Glutamatergic neuron (in vitro differentiated cells): ENCODE results near the gene UQCRH. TPM values are rescaled to one million over a fixed set of nuclear protein-coding genes. Genes with fewer than 3 reads are reported as not detected.

ENCODE experiments used
- DNase-seq: peaks from one replicate; pipeline ENCODE4 v3.0.0; 2022
- H3K27ac Mint-ChIP-seq: one replicate; pipeline ENCODE4 v1.8.0; 2020; ENCODE audit warnings: mild to moderate bottlenecking, mixed read lengths, inconsistent platforms; ENCODE audit not compliant: unreplicated experiment
- H3K27me3 Mint-ChIP-seq: one replicate; pipeline ENCODE4 v1.8.0; 2020; ENCODE audit warnings: mild to moderate bottlenecking, moderate library complexity, mixed read lengths, inconsistent platforms; ENCODE audit not compliant: unreplicated experiment
- H3K36me3 Mint-ChIP-seq: one replicate; pipeline ENCODE4 v1.8.0; 2020; ENCODE audit warnings: mild to moderate bottlenecking, mixed read lengths, inconsistent platforms; ENCODE audit not compliant: unreplicated experiment
- H3K4me1 Mint-ChIP-seq: one replicate; pipeline ENCODE4 v1.8.0; 2020; ENCODE audit warnings: mild to moderate bottlenecking, low read depth, mixed read lengths, inconsistent platforms; ENCODE audit not compliant: unreplicated experiment
- H3K4me3 Mint-ChIP-seq: one replicate; pipeline ENCODE4 v1.8.0; 2020; ENCODE audit warnings: mild to moderate bottlenecking, mixed read lengths, inconsistent platforms; ENCODE audit not compliant: unreplicated experiment
- H3K9me3 Mint-ChIP-seq: one replicate; pipeline ENCODE4 v1.8.0; 2020; ENCODE audit warnings: mild to moderate bottlenecking, moderate library complexity, mixed read lengths, inconsistent platforms; ENCODE audit not compliant: unreplicated experiment
- total RNA-seq: library from RNA; stranded (reverse); fragmentation: NEBNext Ultra II Directional; extraction: Animal tissue kit (Norgen Biotek cat#: 25700); gene quantifications from one replicate; pipeline ENCODE4 v1.2.1, GENCODE V29; 2021; ENCODE audit not compliant: unreplicated experiment
- TF ChIP-seq, protein P1 (sequence below): fragments of 200-600 bp; sonication (generic); IDR thresholded peaks from one replicate; pipeline ENCODE4 v1.5.0; 2021; ENCODE audit not compliant: partially characterized antibody, unreplicated experiment

Gene UQCRH
- total RNA-seq, 1 donor from 2014 or later = 271 TPM

GRCh38 chr1:46298387-46298786 lies 5.1 kb upstream of the UQCRH start:
- Mint-ChIP-seq H3K27me3 (peaks cover 2% of the 10 kb centered on the region), H3K27ac (no peak overlapping the region), H3K4me3 (no peak overlapping the region), H3K9me3 (peaks cover 2% of the 10 kb centered on the region), H3K4me1 (peaks cover 16% of the 10 kb centered on the region), H3K36me3 (no peaks in the 10 kb centered on the region)
- TF ChIP-seq, protein P1, sequence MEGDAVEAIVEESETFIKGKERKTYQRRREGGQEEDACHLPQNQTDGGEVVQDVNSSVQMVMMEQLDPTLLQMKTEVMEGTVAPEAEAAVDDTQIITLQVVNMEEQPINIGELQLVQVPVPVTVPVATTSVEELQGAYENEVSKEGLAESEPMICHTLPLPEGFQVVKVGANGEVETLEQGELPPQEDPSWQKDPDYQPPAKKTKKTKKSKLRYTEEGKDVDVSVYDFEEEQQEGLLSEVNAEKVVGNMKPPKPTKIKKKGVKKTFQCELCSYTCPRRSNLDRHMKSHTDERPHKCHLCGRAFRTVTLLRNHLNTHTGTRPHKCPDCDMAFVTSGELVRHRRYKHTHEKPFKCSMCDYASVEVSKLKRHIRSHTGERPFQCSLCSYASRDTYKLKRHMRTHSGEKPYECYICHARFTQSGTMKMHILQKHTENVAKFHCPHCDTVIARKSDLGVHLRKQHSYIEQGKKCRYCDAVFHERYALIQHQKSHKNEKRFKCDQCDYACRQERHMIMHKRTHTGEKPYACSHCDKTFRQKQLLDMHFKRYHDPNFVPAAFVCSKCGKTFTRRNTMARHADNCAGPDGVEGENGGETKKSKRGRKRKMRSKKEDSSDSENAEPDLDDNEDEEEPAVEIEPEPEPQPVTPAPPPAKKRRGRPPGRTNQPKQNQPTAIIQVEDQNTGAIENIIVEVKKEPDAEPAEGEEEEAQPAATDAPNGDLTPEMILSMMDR = no peak
- no peak for DNase-seq

DNA sequence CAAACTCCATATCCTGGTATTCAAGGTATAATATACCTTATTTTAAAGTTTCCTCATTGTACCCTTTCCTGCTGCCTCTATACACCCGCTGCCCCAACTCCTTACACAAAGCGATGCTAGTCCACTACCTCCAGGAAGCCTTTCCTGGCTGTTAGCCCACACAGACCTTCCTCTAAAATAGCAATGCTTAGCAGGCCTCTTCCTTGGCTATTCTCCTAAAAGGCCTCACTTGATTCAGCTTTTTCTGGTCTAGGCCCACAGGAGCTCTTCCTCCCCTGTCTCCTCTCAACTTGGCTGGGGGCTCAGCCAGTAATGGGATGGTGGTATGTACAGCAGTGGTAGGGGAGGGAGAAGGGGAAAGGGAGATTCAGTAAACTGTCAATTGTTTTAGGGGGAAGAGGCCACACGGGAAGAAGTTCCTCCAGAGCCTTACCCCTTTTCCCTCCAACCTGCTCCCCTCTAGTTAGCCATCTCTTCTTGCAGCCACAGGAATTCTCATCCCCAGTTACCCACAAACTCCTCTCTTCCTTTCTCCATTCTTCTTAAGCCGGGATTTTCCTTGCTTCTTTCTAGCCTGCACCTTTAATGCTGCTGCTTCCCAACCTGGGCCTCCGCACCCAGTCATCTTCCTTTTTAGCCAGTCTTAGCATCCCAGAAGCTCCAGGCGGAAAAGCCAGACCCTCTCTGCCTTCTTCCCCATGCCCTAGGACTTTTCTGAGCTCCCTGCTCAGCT lies 2.7 kb upstream of the UQCRH start:
- Mint-ChIP-seq H3K27me3 (peaks cover 2% of the 10 kb centered on the region), H3K27ac (peak overlapping the region; percentile 75), H3K4me1 (peaks cover 17% of the 10 kb centered on the region), H3K36me3 (no peaks in the 10 kb centered on the region), H3K4me3 (peak overlapping the region; percentile 93), H3K9me3 (peaks cover 7% of the 10 kb centered on the region)
- DNase-seq = no peak
- TF ChIP-seq, protein P1 = no peak

DNA sequence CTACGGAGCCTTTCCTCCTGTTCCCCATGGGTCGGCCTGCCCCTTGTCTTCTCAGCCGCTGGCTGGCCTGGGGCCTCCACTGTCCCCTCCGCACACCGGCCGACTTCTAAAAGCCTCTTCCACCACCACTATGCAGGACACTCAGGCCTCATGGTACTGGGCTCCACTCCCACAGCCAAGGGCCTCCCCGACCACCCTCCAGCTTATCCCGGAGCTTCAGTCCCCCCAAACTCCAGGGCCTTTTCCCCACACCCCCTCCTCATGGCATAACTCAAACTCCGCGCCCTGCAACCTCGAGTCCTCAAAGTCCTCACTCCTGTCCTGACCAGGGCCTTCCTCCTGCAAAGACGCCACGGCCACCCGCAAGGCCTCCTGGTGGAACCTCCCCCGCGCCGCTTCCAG lies 2.1 kb upstream of the UQCRH start:
- no peaks in the 10 kb centered on the region for H3K36me3 Mint-ChIP-seq
- H3K9me3 Mint-ChIP-seq = peaks cover 7% of the 10 kb centered on the region
- H3K4me3 Mint-ChIP-seq = peak overlapping the region; percentile 93
- peak; percentile 27 for DNase-seq
- H3K4me1 Mint-ChIP-seq = peaks cover 19% of the 10 kb centered on the region
- H3K27ac Mint-ChIP-seq = peak overlapping the region; percentile 75
- TF ChIP-seq, protein P1 = no peak
- peaks cover 2% of the 10 kb centered on the region for H3K27me3 Mint-ChIP-seq

DNA sequence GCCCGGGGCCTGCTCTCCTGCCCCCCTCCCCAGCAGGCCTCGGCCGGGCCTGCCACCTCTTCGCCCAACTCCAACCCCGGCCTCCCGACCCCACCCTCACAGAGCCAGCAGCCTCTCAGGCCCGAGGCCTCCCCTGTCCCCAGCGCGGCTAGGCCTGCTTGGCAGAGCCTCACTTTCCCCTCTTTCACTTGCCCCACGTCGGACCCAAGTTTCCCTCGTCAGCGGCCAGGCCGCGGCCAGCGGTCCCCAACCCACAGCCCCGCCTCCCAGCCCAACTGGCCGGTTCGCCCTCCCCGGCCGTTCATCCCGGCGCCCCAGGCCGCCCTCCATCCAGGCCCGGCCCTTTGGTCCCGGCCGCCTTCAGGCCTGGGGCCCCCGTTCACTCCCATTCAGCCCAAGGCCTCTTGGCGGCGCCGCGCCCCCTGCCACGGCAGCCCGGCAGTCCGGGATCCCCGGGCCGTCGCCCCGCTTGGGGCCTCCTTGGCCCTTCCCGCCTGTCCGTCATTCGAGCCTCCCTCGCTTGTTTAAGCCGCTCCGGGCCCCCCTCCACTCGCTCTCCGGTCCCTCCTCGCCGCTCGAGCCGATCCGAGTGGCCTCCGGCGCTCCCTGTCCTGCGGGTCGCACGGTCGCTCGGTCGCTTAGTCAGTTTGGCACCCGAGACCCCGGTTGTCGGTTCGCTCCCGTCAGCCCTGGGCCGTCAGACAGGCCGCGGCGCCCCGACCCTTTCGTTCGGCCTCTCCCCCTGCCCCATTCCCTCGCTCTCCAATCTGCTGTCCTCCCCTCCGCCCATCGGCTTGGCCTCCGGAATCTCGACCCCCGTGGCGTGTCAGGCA lies 1.5 kb upstream of the UQCRH start:
- TF ChIP-seq, protein P1 = no peak
- peak; percentile 79 for DNase-seq
- Mint-ChIP-seq H3K4me1 (peaks cover 19% of the 10 kb centered on the region), H3K4me3 (peak overlapping the region; percentile 100), H3K9me3 (peaks cover 7% of the 10 kb centered on the region), H3K27ac (peak overlapping the region; percentile 98), H3K27me3 (peaks cover 2% of the 10 kb centered on the region), H3K36me3 (no peaks in the 10 kb centered on the region)
